ENCODE data around the gene ESPNL.

ESPNL gene

DNA sequence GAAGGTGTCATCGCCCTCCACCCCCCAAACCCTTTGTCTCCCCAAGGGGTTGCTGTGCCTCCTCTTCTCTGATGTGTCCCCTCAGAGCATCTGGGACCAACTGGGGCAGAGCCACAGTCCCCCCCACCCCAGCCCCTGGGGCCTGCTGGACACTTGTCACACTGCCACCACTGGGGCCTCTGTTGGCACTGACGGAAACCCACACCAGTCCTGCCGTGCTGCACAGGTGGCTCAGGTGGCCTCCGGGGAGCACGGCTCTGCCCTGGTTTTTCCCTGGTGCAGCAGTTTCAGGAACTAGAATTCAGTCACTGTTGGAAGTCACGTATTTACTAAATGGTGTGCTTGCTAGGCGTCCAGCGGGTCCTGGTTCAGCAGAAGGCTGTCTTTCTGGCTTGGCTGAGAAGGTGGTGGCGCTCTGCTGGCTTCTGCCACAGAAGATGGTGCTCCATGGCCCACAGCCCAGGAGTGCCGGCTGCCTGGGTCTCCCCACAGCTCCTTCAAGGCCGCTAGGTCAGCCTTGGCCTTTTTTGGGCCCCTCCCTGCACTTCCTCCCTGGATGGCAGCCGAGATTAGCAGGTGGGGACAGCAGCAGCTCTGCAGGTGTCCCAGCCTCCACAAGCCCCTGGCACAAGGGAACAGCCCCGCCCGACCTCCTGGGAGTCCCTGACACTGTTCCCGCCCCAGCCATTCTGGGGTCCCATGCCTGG lies 19.8 kb downstream of the ESPNL start:
- WGBS, result 79% methylated on average over 15 of the region's 15 CpGs

DNA sequence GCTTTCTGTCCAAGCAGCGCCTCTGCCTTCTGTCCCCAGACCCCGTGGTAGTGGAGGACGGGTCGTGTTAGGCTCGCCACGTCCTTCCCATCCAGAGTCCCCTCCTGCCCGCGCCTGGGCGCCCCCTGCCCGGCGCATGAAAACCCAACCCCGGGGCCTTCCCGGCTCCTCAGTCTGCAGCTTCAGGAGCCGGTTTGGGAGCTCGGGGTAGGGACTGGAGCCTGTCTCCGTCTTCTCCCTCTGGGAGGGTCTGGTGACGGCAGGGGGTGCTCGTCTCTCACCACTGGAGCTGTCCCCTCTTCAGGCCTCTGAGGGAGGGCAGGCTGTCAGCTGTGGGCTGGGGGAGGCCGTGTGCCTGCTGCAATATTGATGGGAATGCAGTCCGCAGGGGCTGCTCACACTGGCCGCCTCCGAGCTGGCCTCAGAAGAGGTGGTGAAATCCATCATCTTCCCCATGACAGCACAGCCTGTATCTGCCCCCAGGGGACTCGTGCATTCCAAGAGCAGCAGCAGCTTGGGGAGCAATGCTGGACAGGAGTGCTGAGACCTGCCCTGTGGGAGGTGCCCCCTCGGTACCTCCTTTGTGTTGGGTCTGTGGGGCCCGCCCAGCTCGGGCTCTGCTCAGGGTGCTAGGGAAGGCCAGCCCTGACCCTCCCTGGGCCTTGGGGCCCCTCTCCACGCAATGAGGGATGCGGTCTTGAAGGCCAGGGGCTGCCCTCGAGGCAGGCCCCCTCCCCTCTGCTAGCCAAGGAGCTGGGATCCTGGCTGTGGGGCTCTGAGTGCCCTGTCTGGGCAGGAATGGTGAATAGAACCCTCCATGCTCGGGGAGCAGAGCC lies 20.5 kb downstream of the ESPNL start:
- Histone ChIP-seq H3K4ac (ENCODE audit: low read depth in 1 of 2, low read length in 2 of 2) (no peak overlapping the region), H3K79me1 (replicated peaks; ENCODE audit: low read length, poor library complexity, severe bottlenecking) (no peaks in the 10 kb centered on the region), H3K23ac (ENCODE audit: low read length in 2 of 2) (no peak overlapping the region), H3K27ac (ENCODE audit: low read length, poor library complexity, severe bottlenecking) (no peak overlapping the region), H3K4me1 (ENCODE audit: control insufficient read depth, insufficient read depth, low read depth, low read length) (peaks cover 12% of the 10 kb centered on the region), H2BK12ac (ENCODE audit: low read length in 2 of 2) (no peak overlapping the region), H3K18ac (ENCODE audit: low read depth in 1 of 2, low read length in 2 of 2) (no peak overlapping the region), H2BK120ac (ENCODE audit: low read depth, low read length) (no peak overlapping the region), H3K4me3 (ENCODE audit: insufficient read depth in 1 of 2, low read depth in 1 of 2, low read length in 2 of 2) (no peak overlapping the region), H3K9me3 (ENCODE audit: control insufficient read depth, low read length) (peaks cover 6% of the 10 kb centered on the region), H2AFZ (ENCODE audit: low read depth, low read length) (no peak overlapping the region), H2AK5ac (ENCODE audit: low read length, severe bottlenecking) (no peak overlapping the region), H3K27me3 (ENCODE audit: control insufficient read depth in 1 of 2, insufficient read depth in 1 of 2, low read length in 2 of 2) (peaks cover 53 to 67% of the 10 kb centered on the region in 2 experiments), H2BK5ac (ENCODE audit: low read depth, low read length, poor library complexity, severe bottlenecking) (no peak overlapping the region), H2BK15ac (ENCODE audit: low read depth, poor library complexity, severe bottlenecking) (no peak overlapping the region), H4K8ac (ENCODE audit: low read length) (no peak overlapping the region), H3K4me2 (ENCODE audit: low read length, poor library complexity, severe bottlenecking) (no peak overlapping the region), H4K91ac (ENCODE audit: low read length) (no peak overlapping the region), H3K36me3 (ENCODE audit: control insufficient read depth in 1 of 2, insufficient read depth in 2 of 2, low read depth in 1 of 2, low read length in 2 of 2) (no peaks in the 10 kb centered on the region), H3K14ac (ENCODE audit: low read length in 2 of 2) (no peak overlapping the region), H3K9ac (ENCODE audit: low read length) (no peak overlapping the region)
- peak; percentile 49 for DNase-seq
- WGBS, result 27% methylated on average over 29 of the region's 30 CpGs

More for the DNA sequence above, 19.8 kb downstream of the ESPNL start:
- Histone ChIP-seq H3K4ac (ENCODE audit: low read depth in 1 of 2, low read length in 2 of 2) (no peak overlapping the region), H4K91ac (ENCODE audit: low read length) (no peak overlapping the region), H3K18ac (ENCODE audit: low read depth in 1 of 2, low read length in 2 of 2) (no peak overlapping the region), H2BK12ac (ENCODE audit: low read length in 2 of 2) (no peak overlapping the region), H3K36me3 (ENCODE audit: control insufficient read depth in 1 of 2, insufficient read depth in 2 of 2, low read depth in 1 of 2, low read length in 2 of 2) (peaks cover 0 to 2% of the 10 kb centered on the region in 2 experiments), H2AFZ (ENCODE audit: low read depth, low read length) (no peak overlapping the region), H3K23ac (ENCODE audit: low read length in 2 of 2) (no peak overlapping the region), H2BK120ac (ENCODE audit: low read depth, low read length) (no peak overlapping the region), H2BK5ac (ENCODE audit: low read depth, low read length, poor library complexity, severe bottlenecking) (no peak overlapping the region), H3K4me1 (ENCODE audit: control insufficient read depth, insufficient read depth, low read depth, low read length) (peaks cover 14% of the 10 kb centered on the region), H3K9me3 (ENCODE audit: control insufficient read depth, low read length) (peaks cover 6% of the 10 kb centered on the region), H4K8ac (ENCODE audit: low read length) (no peak overlapping the region), H3K4me3 (ENCODE audit: insufficient read depth in 1 of 2, low read depth in 1 of 2, low read length in 2 of 2) (no peak overlapping the region), H3K27me3 (ENCODE audit: control insufficient read depth in 1 of 2, insufficient read depth in 1 of 2, low read length in 2 of 2) (peaks cover 55 to 67% of the 10 kb centered on the region in 2 experiments), H3K79me1 (replicated peaks; ENCODE audit: low read length, poor library complexity, severe bottlenecking) (no peaks in the 10 kb centered on the region), H2AK5ac (ENCODE audit: low read length, severe bottlenecking) (no peak overlapping the region), H3K4me2 (ENCODE audit: low read length, poor library complexity, severe bottlenecking) (no peak overlapping the region), H3K14ac (ENCODE audit: low read length in 2 of 2) (peak overlapping the region in 1 of 2 experiments; percentile 21), H2BK15ac (ENCODE audit: low read depth, poor library complexity, severe bottlenecking) (no peak overlapping the region), H3K9ac (ENCODE audit: low read length) (no peak overlapping the region), H3K27ac (ENCODE audit: low read length, poor library complexity, severe bottlenecking) (no peak overlapping the region)
- no peak for DNase-seq

DNA sequence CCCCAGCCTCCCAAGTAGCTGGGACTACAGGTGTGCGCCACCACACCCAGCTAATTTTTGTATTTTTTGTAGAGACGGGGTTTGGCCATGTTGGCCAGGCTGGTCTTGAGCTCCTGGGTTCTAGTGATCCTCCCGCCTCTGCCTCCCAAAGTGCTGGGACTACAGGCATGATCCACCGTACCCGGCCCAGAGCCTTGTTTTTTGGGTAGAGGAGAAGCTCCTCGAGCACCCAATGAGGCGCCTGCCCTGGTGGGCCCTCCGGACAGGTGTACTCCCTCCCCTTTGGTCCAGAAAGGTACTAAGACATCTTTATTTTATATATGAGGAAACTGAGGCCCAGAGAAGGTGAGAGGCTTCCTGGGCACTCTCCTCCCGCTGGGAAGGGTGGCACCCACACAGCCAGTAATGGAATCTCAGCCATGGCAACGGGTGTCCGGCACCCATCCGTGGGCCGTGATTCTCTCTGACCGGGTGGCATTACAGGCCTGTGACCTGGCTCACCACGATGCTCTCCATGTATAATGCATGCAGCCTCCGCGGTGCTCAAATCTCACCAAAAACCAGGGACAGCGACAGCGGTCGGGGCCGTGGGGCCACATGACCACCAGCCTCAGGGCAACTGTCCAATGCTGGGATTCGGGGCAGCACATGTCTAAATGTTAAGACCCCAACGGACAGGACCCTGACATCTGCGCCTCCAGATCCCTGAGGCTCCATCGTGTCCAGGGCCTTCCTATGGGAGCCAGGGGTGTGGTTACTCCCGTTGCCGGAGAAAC lies 21.6 kb downstream of the ESPNL start:
- DNase-seq, result no peak
- Histone ChIP-seq H2AK5ac (ENCODE audit: low read length, severe bottlenecking) (no peak overlapping the region), H3K27ac (ENCODE audit: low read length, poor library complexity, severe bottlenecking) (no peak overlapping the region), H3K18ac (ENCODE audit: low read depth in 1 of 2, low read length in 2 of 2) (no peak overlapping the region), H4K8ac (ENCODE audit: low read length) (no peak overlapping the region), H2AFZ (ENCODE audit: low read depth, low read length) (no peak overlapping the region), H3K4me3 (ENCODE audit: insufficient read depth in 1 of 2, low read depth in 1 of 2, low read length in 2 of 2) (no peak overlapping the region), H3K4me1 (ENCODE audit: control insufficient read depth, insufficient read depth, low read depth, low read length) (peaks cover 12% of the 10 kb centered on the region), H2BK120ac (ENCODE audit: low read depth, low read length) (no peak overlapping the region), H3K79me1 (replicated peaks; ENCODE audit: low read length, poor library complexity, severe bottlenecking) (no peaks in the 10 kb centered on the region), H3K4me2 (ENCODE audit: low read length, poor library complexity, severe bottlenecking) (no peak overlapping the region), H3K23ac (ENCODE audit: low read length in 2 of 2) (no peak overlapping the region), H3K9ac (ENCODE audit: low read length) (no peak overlapping the region), H2BK15ac (ENCODE audit: low read depth, poor library complexity, severe bottlenecking) (no peak overlapping the region), H3K9me3 (ENCODE audit: control insufficient read depth, low read length) (peaks cover 6% of the 10 kb centered on the region), H4K91ac (ENCODE audit: low read length) (no peak overlapping the region), H3K36me3 (ENCODE audit: control insufficient read depth in 1 of 2, insufficient read depth in 2 of 2, low read depth in 1 of 2, low read length in 2 of 2) (no peaks in the 10 kb centered on the region), H3K14ac (ENCODE audit: low read length in 2 of 2) (no peak overlapping the region), H3K27me3 (ENCODE audit: control insufficient read depth in 1 of 2, insufficient read depth in 1 of 2, low read length in 2 of 2) (peaks cover 53 to 60% of the 10 kb centered on the region in 2 experiments), H3K4ac (ENCODE audit: low read depth in 1 of 2, low read length in 2 of 2) (no peak overlapping the region), H2BK12ac (ENCODE audit: low read length in 2 of 2) (no peak overlapping the region), H2BK5ac (ENCODE audit: low read depth, low read length, poor library complexity, severe bottlenecking) (no peak overlapping the region)
- 91% methylated on average over 22 of the region's 27 CpGs for WGBS
